ENCODE measurements around the gene ILDR2.
"Not testable (repeated sequence)": the region's sequence is repeated elsewhere in the genome, so short reads cannot be mapped to it uniquely, and the experiment has no call there.

ILDR2 gene

GRCh38 chr1:166884040-166884642, 91.2 kb downstream of the ILDR2 start:
- DNase-seq, result peak in 1 of 3 experiments; percentile 78

- no peak for DNase-seq
These were observed 92.4 kb downstream of the ILDR2 start for GRCh38 chr1:166882893-166883292.

GRCh38 chr1:166878173-166878917, 97.0 kb downstream of the ILDR2 start:
- DNase-seq, result not testable (repeated sequence)

GRCh38 chr1:166876540-166876838, 98.9 kb downstream of the ILDR2 start:
- no peak for DNase-seq

- peak; percentile 98 to 100 (median 99) for DNase-seq
These were observed 99.4 kb downstream of the ILDR2 start, which contains the start of gene TADA1 for GRCh38 chr1:166875734-166876539. TADA1 (minus strand) TSS chr1:166876264; CDS start chr1:166876233, 31 bp downstream.

GRCh38 chr1:166875302-166875733, 100.0 kb downstream of the ILDR2 start:
- peak in 1 of 3 experiments; percentile 58 for DNase-seq

- no peak for DNase-seq
These were observed 100.9 kb downstream of the ILDR2 start for GRCh38 chr1:166874464-166874863.

GRCh38 chr1:166870584-166870983, 104.8 kb downstream of the ILDR2 start:
- no peak for DNase-seq

GRCh38 chr1:166869318-166870099, 105.8 kb downstream of the ILDR2 start:
- DNase-seq, result no peak

- DNase-seq, result no peak
These were observed 106.7 kb downstream of the ILDR2 start for GRCh38 chr1:166868639-166869038.

- no peak for DNase-seq
These were observed 109.4 kb downstream of the ILDR2 start for GRCh38 chr1:166865926-166866325.

- DNase-seq, result no peak
These were observed 115.7 kb downstream of the ILDR2 start for GRCh38 chr1:166859597-166859996.

GRCh38 chr1:166858726-166859419, 116.5 kb downstream of the ILDR2 start:
- DNase-seq, result no peak
